ENCODE measurements around the gene RAB24.

DNA sequence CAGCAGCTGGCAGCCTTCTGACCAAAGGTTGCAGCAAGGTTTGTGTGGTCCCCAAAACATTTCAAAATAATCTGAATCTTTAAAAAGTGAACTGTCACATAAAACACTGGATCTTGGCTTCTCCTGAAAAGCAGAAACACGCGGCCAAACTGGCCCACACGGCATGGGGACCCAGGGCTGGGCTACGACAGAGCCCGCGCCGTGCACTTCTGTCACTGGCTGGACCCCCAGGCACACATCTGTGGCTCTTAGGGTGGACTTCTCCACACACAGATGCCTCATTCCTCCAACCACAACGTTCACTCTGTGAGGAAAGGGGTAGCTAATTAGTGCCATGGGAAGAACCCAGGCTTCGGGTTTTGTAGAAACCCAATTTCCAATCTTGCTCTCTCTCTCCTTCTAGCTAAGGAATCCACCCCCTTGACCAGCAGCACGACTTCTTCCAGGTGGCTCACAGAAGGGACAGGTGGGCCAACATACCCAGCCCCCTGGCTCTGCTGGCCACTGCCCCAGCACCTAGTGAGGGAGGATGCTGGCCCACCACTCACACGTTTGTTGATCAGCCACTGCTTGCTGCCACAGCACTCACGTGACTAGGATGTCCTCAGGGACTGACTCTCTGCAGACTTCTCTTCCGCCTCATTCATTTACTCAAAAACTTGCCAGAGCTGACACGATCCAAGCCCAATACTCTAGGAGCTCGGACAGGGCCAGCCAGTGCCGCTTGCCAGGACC lies 30.1 kb upstream of the RAB24 start:
- TF ChIP-seq POLR2A (IDR thresholded peaks at IDR 0.05; ENCODE audit: low read depth, low read length) (no peak), POLR2AphosphoS5 (IDR thresholded peaks at IDR 0.05; ENCODE audit: low read depth, low read length) (no peak)

Data from GM12892 (cell line).